Duodenal mucosa (tissue), 2 donors: ENCODE data around the gene HSPB7.

ENCODE experiments used
- H3K27ac ChIP-seq: one replicate; pipeline ENCODE4 v1.7.0; 2013; ENCODE audit warnings: low read depth, low read length
- H3K27me3 ChIP-seq, 2 donors: one replicate each; pipeline ENCODE4 v1.7.0; 2013; ENCODE audit warnings: low read length in 2 of 2, control low read depth in 1 of 2; ENCODE audit not compliant: insufficient read depth in 2 of 2, control insufficient read depth in 1 of 2
- H3K36me3 ChIP-seq, 2 donors: one replicate each; pipeline ENCODE4 v1.7.0; 2013; ENCODE audit warnings: low read length in 2 of 2, control low read depth in 1 of 2; ENCODE audit not compliant: insufficient read depth in 2 of 2, control insufficient read depth in 1 of 2
- H3K4me1 ChIP-seq, 2 donors: one replicate each; pipeline ENCODE4 v1.7.0; 2013; ENCODE audit warnings: low read length in 2 of 2, control low read depth in 1 of 2; ENCODE audit not compliant: insufficient read depth in 2 of 2, control insufficient read depth in 1 of 2
- H3K4me3 ChIP-seq, 2 donors: one replicate each; pipeline ENCODE4 v1.7.0; 2013; ENCODE audit warnings: low read length in 2 of 2, low read depth in 1 of 2
- H3K9ac ChIP-seq, 2 donors: one replicate each; pipeline ENCODE4 v1.7.0; 2013; ENCODE audit warnings: low read length in 2 of 2, low read depth in 1 of 2
- H3K9me3 ChIP-seq, 2 donors: one replicate each; pipeline ENCODE4 v1.7.0; 2013; ENCODE audit warnings: low read length in 2 of 2, control low read depth in 1 of 2; ENCODE audit not compliant: control insufficient read depth in 1 of 2

The HSPB7 gene

DNA sequence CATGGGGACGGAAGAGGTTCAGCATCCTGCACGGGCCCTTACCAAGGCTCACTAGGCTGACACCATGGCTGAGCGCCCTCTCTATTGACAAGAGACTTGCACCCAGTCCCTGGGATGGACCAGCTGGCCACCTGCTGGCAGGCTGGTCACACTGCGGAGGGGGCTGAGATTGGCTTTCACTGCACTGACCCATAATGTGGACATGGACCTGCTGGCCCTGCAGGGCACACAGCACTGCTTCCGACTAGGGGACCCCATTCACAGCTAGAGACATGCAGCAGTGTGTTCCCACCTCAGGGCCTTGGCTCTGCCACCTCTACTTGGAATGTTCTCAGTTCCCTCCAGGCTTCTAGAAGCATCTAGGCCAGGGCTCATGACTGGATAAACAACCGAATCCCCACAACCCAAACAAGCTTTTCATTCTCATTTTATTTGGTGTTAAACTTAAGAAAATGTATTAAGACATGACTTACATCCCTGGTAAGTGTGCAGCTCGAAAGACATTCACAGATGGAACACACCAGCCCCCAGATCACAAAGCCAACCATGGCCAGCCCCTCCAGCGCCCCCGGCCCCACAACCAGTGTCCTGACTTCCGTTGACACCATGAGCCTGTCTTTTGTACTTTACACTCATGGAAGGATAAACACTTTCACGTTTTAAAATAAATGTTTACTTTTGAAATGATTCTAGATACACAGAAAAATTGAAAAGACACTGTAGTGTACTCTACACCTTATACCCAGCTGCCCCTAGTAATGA lies 23.1 kb downstream of the HSPB7 start:
- Histone ChIP-seq H3K4me1 (no peaks in the 10 kb centered on the region), H3K9ac (no peak overlapping the region), H3K9me3 (no peaks in the 10 kb centered on the region), H3K27ac (no peak overlapping the region), H3K36me3 (no peaks in the 10 kb centered on the region), H3K4me3 (no peak overlapping the region), H3K27me3 (no peaks in the 10 kb centered on the region)

DNA sequence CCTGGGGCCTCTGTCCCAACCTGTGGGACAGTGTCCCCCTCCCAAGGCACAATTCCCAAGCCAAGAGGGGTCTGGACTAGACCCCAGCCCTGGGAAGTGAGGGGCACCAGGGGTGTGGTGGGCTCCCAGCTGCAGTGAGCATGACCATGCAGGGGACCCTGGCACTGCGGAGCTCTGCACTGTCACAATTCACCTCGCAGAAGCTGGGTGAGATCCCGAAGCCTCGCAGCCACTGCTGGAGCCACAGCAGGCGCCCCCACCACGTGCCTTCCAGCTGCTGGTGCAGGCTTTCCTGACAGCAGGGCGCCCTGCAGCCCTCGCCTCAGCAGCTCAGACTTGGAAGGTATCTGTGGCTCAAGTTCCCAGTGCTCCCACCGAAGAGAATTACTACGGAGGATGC lies 23.8 kb downstream of the HSPB7 start:
- H3K4me3 ChIP-seq = no peak overlapping the region
- H3K9ac ChIP-seq = no peak overlapping the region
- H3K9me3 ChIP-seq = no peaks in the 10 kb centered on the region
- no peaks in the 10 kb centered on the region for H3K27me3 ChIP-seq
- H3K4me1 ChIP-seq = no peaks in the 10 kb centered on the region
- H3K36me3 ChIP-seq = no peaks in the 10 kb centered on the region
- no peak overlapping the region for H3K27ac ChIP-seq

DNA sequence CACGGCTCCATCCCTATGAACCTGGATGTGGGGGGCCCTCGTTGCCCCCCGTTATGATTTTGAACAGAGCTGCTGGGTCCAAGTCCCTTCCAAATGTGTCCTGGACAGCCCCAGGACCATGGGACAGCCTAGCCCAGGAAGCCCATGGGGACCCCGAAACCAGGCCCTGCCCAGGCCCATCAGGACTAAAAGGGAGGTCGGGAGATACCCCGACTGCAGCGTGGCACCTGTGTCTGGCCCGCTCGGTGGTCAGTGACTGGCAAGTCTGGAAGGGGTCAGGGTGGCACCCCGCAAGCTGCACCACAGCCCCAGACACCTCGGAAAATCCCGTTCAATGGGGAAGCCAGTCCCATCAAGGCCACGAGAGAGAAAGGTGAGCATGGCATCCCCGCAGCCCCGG lies 24.2 kb downstream of the HSPB7 start:
- H3K9ac ChIP-seq = no peak overlapping the region
- no peaks in the 10 kb centered on the region for H3K4me1 ChIP-seq
- no peaks in the 10 kb centered on the region for H3K36me3 ChIP-seq
- H3K27ac ChIP-seq = no peak overlapping the region
- H3K4me3 ChIP-seq = no peak overlapping the region
- H3K27me3 ChIP-seq = no peaks in the 10 kb centered on the region
- H3K9me3 ChIP-seq = no peaks in the 10 kb centered on the region

DNA sequence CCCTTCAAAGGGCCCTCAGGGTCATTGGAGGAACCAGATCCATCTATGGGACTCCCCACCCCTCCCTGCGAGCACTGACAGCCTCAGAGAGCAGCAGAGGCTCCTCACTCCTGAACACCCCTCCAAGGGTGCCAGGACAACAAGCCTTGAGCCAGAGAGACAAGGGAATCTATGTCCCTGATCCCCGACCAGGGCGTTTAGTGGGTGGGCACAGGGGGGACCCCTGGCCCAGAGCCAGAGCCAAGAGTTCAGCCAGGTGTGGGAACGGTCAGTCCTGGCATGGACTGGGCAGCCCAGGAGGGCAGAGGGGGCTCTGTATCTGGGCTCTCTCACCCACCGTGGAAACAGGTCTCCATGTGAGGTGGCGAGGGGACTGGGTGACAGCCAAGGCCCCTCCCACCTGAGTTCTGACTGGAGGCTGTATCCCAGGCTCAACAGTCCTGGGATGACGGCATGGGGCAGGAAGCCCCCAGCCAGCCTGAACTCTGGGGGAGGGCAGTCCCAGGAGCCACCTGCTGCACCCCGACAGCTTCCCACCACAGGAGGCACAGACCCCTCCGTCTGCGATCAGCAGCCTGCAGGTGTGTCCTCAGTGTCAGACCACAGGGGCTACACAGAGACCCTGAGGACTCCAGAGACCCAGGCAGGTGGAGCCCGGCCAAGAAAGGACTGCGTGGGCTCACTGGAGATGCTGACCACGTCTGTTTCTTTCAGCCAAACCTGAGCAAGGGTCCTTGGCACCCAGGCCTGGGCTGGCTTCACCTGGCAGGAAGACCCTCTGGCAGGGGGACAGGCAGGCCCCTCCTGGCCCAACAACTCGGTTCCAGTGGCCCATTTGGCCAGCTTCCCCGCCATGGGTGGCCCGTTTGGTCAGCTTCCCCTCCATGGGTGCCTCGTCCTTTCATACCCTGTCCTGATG lies 25.0 kb downstream of the HSPB7 start:
- Histone ChIP-seq H3K4me3 (no peak overlapping the region), H3K27ac (no peak overlapping the region), H3K4me1 (no peaks in the 10 kb centered on the region), H3K27me3 (no peaks in the 10 kb centered on the region), H3K9ac (no peak overlapping the region), H3K9me3 (no peaks in the 10 kb centered on the region), H3K36me3 (no peaks in the 10 kb centered on the region)

DNA sequence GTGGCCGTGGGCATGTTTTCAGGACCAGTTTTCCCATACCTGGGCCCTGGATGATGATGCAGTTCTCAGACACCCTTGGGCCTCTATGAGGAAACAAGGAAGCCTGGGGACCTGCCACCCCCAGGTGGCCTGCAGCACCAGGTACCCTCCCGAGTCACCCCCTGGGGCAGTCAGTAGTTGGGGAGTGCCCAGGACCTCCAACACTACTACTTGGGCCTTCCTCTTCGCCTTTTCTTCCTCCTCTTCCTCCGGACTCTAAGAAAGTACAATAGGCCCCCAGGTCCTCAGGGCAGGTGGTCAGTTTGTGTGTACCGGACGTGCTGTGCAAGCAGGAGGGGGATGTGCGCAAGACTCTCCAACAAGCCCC lies 25.7 kb downstream of the HSPB7 start:
- no peak overlapping the region for H3K4me3 ChIP-seq
- no peaks in the 10 kb centered on the region for H3K9me3 ChIP-seq
- H3K9ac ChIP-seq = no peak overlapping the region
- no peaks in the 10 kb centered on the region for H3K27me3 ChIP-seq
- H3K36me3 ChIP-seq = no peaks in the 10 kb centered on the region
- H3K27ac ChIP-seq = no peak overlapping the region
- H3K4me1 ChIP-seq = no peaks in the 10 kb centered on the region

DNA sequence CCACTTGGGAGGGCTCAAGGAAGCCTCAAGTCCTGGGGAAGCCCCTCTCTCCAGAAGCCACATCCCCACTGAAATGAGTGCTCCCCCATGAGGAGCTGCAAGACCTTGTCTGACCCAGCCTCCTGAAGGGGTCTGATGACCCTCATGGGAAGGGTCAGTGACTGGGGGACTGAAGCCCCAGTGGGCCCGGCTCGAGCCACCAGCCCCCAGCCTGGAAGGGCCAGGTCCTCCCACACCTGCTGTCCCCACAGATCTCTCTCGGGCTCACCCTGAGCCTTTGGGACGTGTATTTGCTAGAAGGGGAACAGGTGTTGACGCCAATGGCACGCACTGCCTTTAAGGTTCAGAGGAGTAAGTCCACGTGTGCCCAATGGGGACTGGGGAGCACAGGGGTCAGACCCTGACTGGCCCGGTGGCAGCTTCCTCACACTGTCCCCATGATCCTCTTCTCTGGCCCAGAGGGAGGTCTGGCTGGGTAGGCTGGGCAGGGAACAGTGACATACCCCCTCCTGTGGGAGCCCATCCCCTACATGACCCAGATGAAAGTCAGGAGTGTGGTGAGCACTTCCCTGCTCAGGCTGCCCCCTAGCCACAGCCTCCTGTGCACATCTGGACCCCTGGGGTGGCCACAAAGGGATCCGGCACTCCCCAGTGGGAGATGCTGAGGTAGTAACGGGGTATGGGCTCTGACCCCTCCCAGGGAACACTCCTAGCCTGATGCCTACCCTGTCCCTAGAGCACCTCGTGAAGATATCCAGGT lies 26.2 kb downstream of the HSPB7 start:
- Histone ChIP-seq H3K4me1 (no peaks in the 10 kb centered on the region), H3K27ac (no peak overlapping the region), H3K9me3 (no peaks in the 10 kb centered on the region), H3K9ac (no peak overlapping the region), H3K4me3 (no peak overlapping the region), H3K27me3 (no peaks in the 10 kb centered on the region), H3K36me3 (no peaks in the 10 kb centered on the region)

DNA sequence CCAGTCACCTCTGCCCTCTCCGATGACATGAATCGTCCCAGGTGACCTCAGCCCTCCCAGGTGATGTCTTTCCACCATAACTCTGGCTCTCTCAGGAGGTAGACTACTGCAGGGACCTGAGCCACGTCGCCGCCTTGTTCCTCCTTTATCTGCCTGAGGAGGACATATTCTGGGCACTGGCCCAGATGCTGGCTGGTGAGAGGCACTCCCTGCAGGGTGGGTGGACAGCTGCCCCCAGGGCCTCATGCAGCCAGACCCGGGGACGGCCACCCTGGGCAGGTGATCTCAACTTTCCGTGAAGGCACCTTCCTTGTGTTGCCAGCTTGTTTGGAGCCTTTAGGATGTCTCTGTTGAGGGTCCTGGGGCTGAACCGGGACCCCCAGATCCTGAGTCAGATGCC lies 28.1 kb downstream of the HSPB7 start:
- Histone ChIP-seq H3K9me3 (no peaks in the 10 kb centered on the region), H3K4me1 (no peaks in the 10 kb centered on the region), H3K9ac (no peak overlapping the region), H3K27me3 (no peaks in the 10 kb centered on the region), H3K36me3 (no peaks in the 10 kb centered on the region), H3K4me3 (no peak overlapping the region), H3K27ac (no peak overlapping the region)

DNA sequence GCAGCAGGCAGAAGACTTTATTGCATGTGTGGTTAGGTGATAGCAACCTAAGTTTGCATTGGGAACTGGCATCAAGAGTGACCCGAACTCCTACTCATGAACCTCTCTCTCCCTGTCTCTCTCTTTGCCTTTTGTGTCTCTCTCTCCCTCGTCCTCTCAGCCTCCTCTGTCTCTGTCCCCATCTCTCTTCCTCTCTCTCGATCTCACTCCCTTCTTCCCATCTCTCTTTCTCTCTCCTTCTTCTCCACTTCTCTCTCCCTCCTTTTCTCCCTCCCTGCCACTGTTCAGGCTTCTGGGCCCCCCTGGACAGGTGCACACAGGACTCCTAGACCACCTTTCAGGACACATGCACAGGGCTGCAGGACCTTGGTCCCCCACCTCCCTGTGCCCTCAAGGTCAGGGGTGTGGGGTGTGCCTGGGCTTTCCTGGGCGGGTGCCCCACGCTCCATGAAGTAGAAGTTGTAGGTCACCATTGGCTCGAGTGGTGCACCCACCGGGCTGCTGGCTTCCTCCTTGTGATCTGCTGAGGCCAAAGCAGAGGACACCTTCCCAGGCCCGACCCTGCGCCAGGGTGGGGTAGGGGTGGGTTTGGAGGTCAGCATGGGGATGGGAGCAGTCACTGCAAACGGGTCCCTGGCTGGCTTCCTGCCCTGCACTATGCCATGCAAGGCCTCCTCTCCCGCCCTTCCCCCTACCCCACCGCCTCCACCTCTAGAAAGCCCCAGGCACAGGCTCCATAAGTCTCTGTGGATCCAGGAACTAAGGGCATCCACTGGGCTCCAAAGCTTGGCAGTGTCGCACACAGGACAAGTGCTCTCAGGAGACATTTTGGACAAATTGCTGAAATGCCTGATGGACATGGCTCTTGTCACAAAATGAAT lies 28.7 kb downstream of the HSPB7 start:
- no peak overlapping the region for H3K9ac ChIP-seq
- no peaks in the 10 kb centered on the region for H3K36me3 ChIP-seq
- H3K27ac ChIP-seq = no peak overlapping the region
- H3K4me3 ChIP-seq = no peak overlapping the region
- H3K4me1 ChIP-seq = no peaks in the 10 kb centered on the region
- no peaks in the 10 kb centered on the region for H3K9me3 ChIP-seq
- no peaks in the 10 kb centered on the region for H3K27me3 ChIP-seq

DNA sequence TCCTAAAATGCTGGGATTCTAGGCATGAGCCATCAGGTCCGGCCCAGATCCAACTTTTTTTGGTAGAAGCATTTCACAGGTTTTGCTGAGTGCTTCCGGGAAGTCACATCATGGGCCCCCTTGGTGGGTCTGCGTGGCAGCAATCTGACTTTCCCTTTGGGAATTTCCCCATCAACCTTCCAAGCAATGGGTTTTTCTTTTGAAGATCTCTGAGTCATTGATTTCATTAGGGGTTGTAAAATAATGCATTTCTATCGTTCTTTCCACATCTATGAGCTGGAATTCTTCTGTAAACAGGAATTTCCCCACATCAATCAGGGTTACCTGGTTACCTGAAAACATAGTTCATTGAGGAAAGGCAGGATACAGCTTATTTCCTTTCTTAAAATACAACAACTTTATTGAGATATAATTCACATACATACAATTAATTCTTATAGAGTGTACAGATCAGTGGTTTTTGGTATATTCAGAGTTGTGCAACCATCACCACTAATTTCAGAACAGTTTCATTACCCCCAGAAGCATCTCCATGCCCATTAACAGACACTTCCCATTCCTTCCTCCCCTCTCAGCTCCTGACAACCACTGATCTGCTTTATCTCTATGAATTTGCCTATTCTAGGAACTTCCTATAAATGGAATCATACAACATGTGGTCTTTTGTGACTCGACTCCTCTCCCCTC lies 32.1 kb downstream of the HSPB7 start:
- H3K4me1 ChIP-seq = no peaks in the 10 kb centered on the region
- no peaks in the 10 kb centered on the region for H3K36me3 ChIP-seq
- H3K27ac ChIP-seq = no peak overlapping the region
- H3K4me3 ChIP-seq = no peak overlapping the region
- no peaks in the 10 kb centered on the region for H3K27me3 ChIP-seq
- no peaks in the 10 kb centered on the region for H3K9me3 ChIP-seq
- no peak overlapping the region for H3K9ac ChIP-seq
